Activated CD4-positive, alpha-beta T cell treated with anti-CD3 and anti-CD28 coated beads, Interleukin-2, amount 10 ng/mL, durations not matched to agents 7 days and 5 days (primary cell): ENCODE data around the gene SH3RF1. TPM values are rescaled to one million over a fixed set of nuclear protein-coding genes. Genes with fewer than 3 reads are reported as not detected.

ENCODE experiments used
- CTCF ChIA-PET: fragments of 350-600 bp; sonication (Branson Sonifier 250); formaldehyde crosslinking; loops from one replicate; lab custom pipeline; 2021; ENCODE audit warnings: antibody characterized with exemption; lab: Charles Lee
- POLR2A ChIA-PET: fragments of 350-600 bp; sonication (Branson Sonifier 250); formaldehyde crosslinking; loops from one replicate; lab custom pipeline; 2021; ENCODE audit warnings: antibody characterized with exemption; lab: Charles Lee
- DNase-seq: peaks from one replicate; pipeline ENCODE4 v3.0.0-alpha.2; 2020
- H3K27ac Mint-ChIP-seq: one replicate; pipeline ENCODE4 v1.8.0; 2021; ENCODE audit warnings: mild to moderate bottlenecking, moderate library complexity, mixed read lengths
- H3K27me3 Mint-ChIP-seq: one replicate; pipeline ENCODE4 v1.8.0; 2021; ENCODE audit warnings: mixed read lengths
- H3K36me3 Mint-ChIP-seq: one replicate; pipeline ENCODE4 v1.8.0; 2021; ENCODE audit warnings: low read depth, mixed read lengths
- H3K4me1 Mint-ChIP-seq: one replicate; pipeline ENCODE4 v1.8.0; 2021; ENCODE audit warnings: mixed read lengths
- H3K4me3 Mint-ChIP-seq: one replicate; pipeline ENCODE4 v1.8.0; 2021; ENCODE audit warnings: mild to moderate bottlenecking, moderate library complexity, mixed read lengths
- H3K9me3 Mint-ChIP-seq: one replicate; pipeline ENCODE4 v1.8.0; 2021; ENCODE audit warnings: mixed read lengths
- total RNA-seq, 2 experiments: library from RNA; stranded (reverse); gene quantifications; one replicate each; pipeline ENCODE4 v1.2.3, GENCODE V29; 2021

Gene SH3RF1
- total RNA-seq, 2 experiments from 2014 or later, result 0.17 TPM

- Mint-ChIP-seq H3K4me3 (peak overlapping the region; percentile 75), H3K27ac (no peak overlapping the region), H3K9me3 (no peaks in the 10 kb centered on the region), H3K27me3 (peaks cover 64% of the 10 kb centered on the region), H3K4me1 (peaks cover 18% of the 10 kb centered on the region), H3K36me3 (no peaks in the 10 kb centered on the region)
- ChIA-PET POLR2A (no interaction called here), CTCF (interaction anchor here (0.5 to 1.4 kb wide), 3 partner anchors 9 to 332 kb away, joined by 3 read pairs; no protein-coding TSS in a partner anchor)
- DNase-seq, result peak; percentile 28
Measured at GRCh38 chr4:169269916-169270809, 593 bp downstream of the SH3RF1 start.

- peak overlapping the region; percentile 75 for H3K4me3 Mint-ChIP-seq
- ChIA-PET POLR2A (no interaction called here), CTCF (interaction anchor here (1.0 to 1.4 kb wide), 2 partner anchors 9 to 10 kb away, joined by 3 read pairs; no protein-coding TSS in a partner anchor)
- no peaks in the 10 kb centered on the region for H3K36me3 Mint-ChIP-seq
- H3K27ac Mint-ChIP-seq, result no peak overlapping the region
- no peaks in the 10 kb centered on the region for H3K9me3 Mint-ChIP-seq
- DNase-seq, result no peak
- H3K4me1 Mint-ChIP-seq, result peaks cover 15% of the 10 kb centered on the region
- H3K27me3 Mint-ChIP-seq, result peaks cover 61% of the 10 kb centered on the region
Measured at GRCh38 chr4:169268951-169269760, 1.6 kb downstream of the SH3RF1 start.

GRCh38 chr4:169267070-169267469 lies 3.7 kb downstream of the SH3RF1 start:
- no peak overlapping the region for H3K4me3 Mint-ChIP-seq
- H3K27ac Mint-ChIP-seq, result no peak overlapping the region
- CTCF ChIA-PET, result no interaction called here
- H3K36me3 Mint-ChIP-seq, result no peaks in the 10 kb centered on the region
- peaks cover 43% of the 10 kb centered on the region for H3K27me3 Mint-ChIP-seq
- POLR2A ChIA-PET, result no interaction called here
- DNase-seq, result no peak
- H3K4me1 Mint-ChIP-seq, result peaks cover 9% of the 10 kb centered on the region
- no peaks in the 10 kb centered on the region for H3K9me3 Mint-ChIP-seq

- Mint-ChIP-seq H3K27me3 (peaks cover 39% of the 10 kb centered on the region), H3K4me1 (peaks cover 5% of the 10 kb centered on the region), H3K36me3 (no peaks in the 10 kb centered on the region), H3K27ac (no peak overlapping the region), H3K9me3 (no peaks in the 10 kb centered on the region), H3K4me3 (no peak overlapping the region)
- ChIA-PET POLR2A (no interaction called here), CTCF (no interaction called here)
- DNase-seq, result no peak
Measured at GRCh38 chr4:169266661-169267060, 4.1 kb downstream of the SH3RF1 start.

- H3K4me3 Mint-ChIP-seq, result no peak overlapping the region
- no peaks in the 10 kb centered on the region for H3K9me3 Mint-ChIP-seq
- no peaks in the 10 kb centered on the region for H3K36me3 Mint-ChIP-seq
- H3K27me3 Mint-ChIP-seq, result peaks cover 40% of the 10 kb centered on the region
- ChIA-PET POLR2A (no interaction called here), CTCF (no interaction called here)
- peaks cover 5% of the 10 kb centered on the region for H3K4me1 Mint-ChIP-seq
- no peak for DNase-seq
- H3K27ac Mint-ChIP-seq, result no peak overlapping the region
Measured at GRCh38 chr4:169266081-169266480, 4.7 kb downstream of the SH3RF1 start.

- no peaks in the 10 kb centered on the region for H3K4me1 Mint-ChIP-seq
- peaks cover 35% of the 10 kb centered on the region for H3K27me3 Mint-ChIP-seq
- no peak overlapping the region for H3K4me3 Mint-ChIP-seq
- POLR2A ChIA-PET, result no interaction called here
- CTCF ChIA-PET, result no interaction called here
- no peaks in the 10 kb centered on the region for H3K36me3 Mint-ChIP-seq
- no peak for DNase-seq
- no peak overlapping the region for H3K27ac Mint-ChIP-seq
- no peaks in the 10 kb centered on the region for H3K9me3 Mint-ChIP-seq
Measured at GRCh38 chr4:169263791-169264392, 6.9 kb downstream of the SH3RF1 start.

GRCh38 chr4:169260217-169260866 lies 10.4 kb downstream of the SH3RF1 start:
- H3K9me3 Mint-ChIP-seq, result no peaks in the 10 kb centered on the region
- POLR2A ChIA-PET, result no interaction called here
- H3K27ac Mint-ChIP-seq, result no peak overlapping the region
- H3K4me1 Mint-ChIP-seq, result no peaks in the 10 kb centered on the region
- no peak overlapping the region for H3K4me3 Mint-ChIP-seq
- DNase-seq, result no peak
- CTCF ChIA-PET, result interaction anchor here (1.2 to 1.4 kb wide), 2 partner anchors 10 to 14 kb away, joined by 3 to 4 read pairs; partner anchors contain the start of gene SH3RF1
- H3K36me3 Mint-ChIP-seq, result no peaks in the 10 kb centered on the region
- peaks cover 34% of the 10 kb centered on the region for H3K27me3 Mint-ChIP-seq

- no peak for DNase-seq
- Mint-ChIP-seq H3K27me3 (peaks cover 31% of the 10 kb centered on the region), H3K9me3 (no peaks in the 10 kb centered on the region), H3K27ac (no peak overlapping the region), H3K4me3 (no peak overlapping the region), H3K4me1 (no peaks in the 10 kb centered on the region), H3K36me3 (no peaks in the 10 kb centered on the region)
- ChIA-PET POLR2A (no interaction called here), CTCF (interaction anchor here (1.2 kb wide), 1 partner anchor 13 kb away, joined by 4 read pairs; no protein-coding TSS in a partner anchor)
Measured at GRCh38 chr4:169259271-169259670, 11.5 kb downstream of the SH3RF1 start.

GRCh38 chr4:169258141-169258540 lies 12.6 kb downstream of the SH3RF1 start:
- Mint-ChIP-seq H3K27ac (no peak overlapping the region), H3K27me3 (peaks cover 40% of the 10 kb centered on the region), H3K4me1 (no peaks in the 10 kb centered on the region), H3K9me3 (no peaks in the 10 kb centered on the region), H3K4me3 (no peak overlapping the region), H3K36me3 (no peaks in the 10 kb centered on the region)
- CTCF ChIA-PET, result no interaction called here
- POLR2A ChIA-PET, result no interaction called here
- no peak for DNase-seq

GRCh38 chr4:169256856-169257761 lies 13.6 kb downstream of the SH3RF1 start:
- peaks cover 40% of the 10 kb centered on the region for H3K27me3 Mint-ChIP-seq
- no peak overlapping the region for H3K27ac Mint-ChIP-seq
- H3K9me3 Mint-ChIP-seq, result no peaks in the 10 kb centered on the region
- no peaks in the 10 kb centered on the region for H3K4me1 Mint-ChIP-seq
- CTCF ChIA-PET, result interaction anchor here (0.6 kb wide), 1 partner anchor 247 kb away, joined by 4 read pairs; the partner anchor contains the start of gene CBR4
- H3K36me3 Mint-ChIP-seq, result no peaks in the 10 kb centered on the region
- POLR2A ChIA-PET, result no interaction called here
- DNase-seq, result no peak
- H3K4me3 Mint-ChIP-seq, result no peak overlapping the region

- ChIA-PET CTCF (interaction anchor here (1.6 kb wide), 1 partner anchor 9 kb away, joined by 4 read pairs; no protein-coding TSS in a partner anchor), POLR2A (no interaction called here)
- peaks cover 36% of the 10 kb centered on the region for H3K27me3 Mint-ChIP-seq
- H3K9me3 Mint-ChIP-seq, result no peaks in the 10 kb centered on the region
- no peak for DNase-seq
- H3K27ac Mint-ChIP-seq, result no peak overlapping the region
- no peaks in the 10 kb centered on the region for H3K4me1 Mint-ChIP-seq
- no peak overlapping the region for H3K4me3 Mint-ChIP-seq
- no peaks in the 10 kb centered on the region for H3K36me3 Mint-ChIP-seq
Measured at GRCh38 chr4:169256101-169256612, 14.6 kb downstream of the SH3RF1 start.
